KMS-11 (cell line): Measurements from ENCODE around the gene BZW1.

ENCODE experiments used
- H2AFZ ChIP-seq: fragments of 200-600 bp; sonication (generic); 2 replicates; pipeline ENCODE4 v1.6.1; 2016; ENCODE audit warnings: antibody characterized with exemption, mixed run types, low read depth
- H3K27ac ChIP-seq: fragments of 200-600 bp; sonication (generic); 2 replicates; pipeline ENCODE4 v1.6.1; 2016; ENCODE audit warnings: mild to moderate bottlenecking, mixed run types
- H3K27me3 ChIP-seq: fragments of 200-600 bp; sonication (generic); 2 replicates; pipeline ENCODE4 v1.6.1; 2017; ENCODE audit warnings: mild to moderate bottlenecking, low read depth, mixed run types, moderate library complexity; ENCODE audit not compliant: insufficient read depth
- H3K36me3 ChIP-seq: fragments of 200-600 bp; sonication (generic); 2 replicates; pipeline ENCODE4 v1.6.1; 2017; ENCODE audit warnings: mild to moderate bottlenecking, mixed run types; ENCODE audit not compliant: insufficient read depth
- H3K4me1 ChIP-seq: fragments of 200-600 bp; sonication (generic); 2 replicates; pipeline ENCODE4 v1.6.1; 2016; ENCODE audit warnings: mild to moderate bottlenecking, low read depth, mixed run types; ENCODE audit not compliant: poor library complexity, severe bottlenecking
- H3K4me2 ChIP-seq: fragments of 200-600 bp; sonication (generic); 2 replicates; pipeline ENCODE4 v1.7.0; 2016; ENCODE audit warnings: mild to moderate bottlenecking, mixed run types
- H3K4me3 ChIP-seq: fragments of 200-600 bp; sonication (generic); IDR thresholded peaks from 2 replicates; pipeline ENCODE4 v1.6.1; 2017; ENCODE audit warnings: low read depth, low read length, mixed read lengths; ENCODE audit not compliant: insufficient read depth
- H3K79me2 ChIP-seq: fragments of 200-600 bp; sonication (generic); 2 replicates; pipeline ENCODE4 v1.6.1; 2016; ENCODE audit warnings: low read depth, mixed run types; ENCODE audit not compliant: insufficient read depth
- H3K9ac ChIP-seq: fragments of 200-600 bp; sonication (generic); 2 replicates; pipeline ENCODE4 v1.6.1; 2016; ENCODE audit warnings: mild to moderate bottlenecking, mixed run types
- H4K20me1 ChIP-seq: fragments of 200-600 bp; sonication (generic); 2 replicates; pipeline ENCODE4 v1.6.1; 2016; ENCODE audit warnings: mild to moderate bottlenecking, mixed run types; ENCODE audit not compliant: insufficient read depth
- TF ChIP-seq, protein P1 (sequence below): fragments of 200-600 bp; sonication (generic); conservative IDR thresholded peaks from 2 replicates; pipeline ENCODE4 v1.6.1; 2017; ENCODE audit warnings: low read depth, mild to moderate bottlenecking, antibody characterized with exemption, low read length, moderate library complexity, mixed read lengths

The BZW1 gene

GRCh38 chr2:200845194-200845593 is 33.5 kb downstream of the BZW1 start:
- H3K4me3 ChIP-seq: no peak overlapping the region
- H3K4me2 ChIP-seq: no peak overlapping the region
- H3K9ac ChIP-seq: no peak overlapping the region
- no peak overlapping the region for H3K27ac ChIP-seq
- no peak overlapping the region for H2AFZ ChIP-seq
- no peaks in the 10 kb centered on the region for H3K4me1 ChIP-seq
- no peaks in the 10 kb centered on the region for H3K79me2 ChIP-seq
- TF ChIP-seq, protein P1, sequence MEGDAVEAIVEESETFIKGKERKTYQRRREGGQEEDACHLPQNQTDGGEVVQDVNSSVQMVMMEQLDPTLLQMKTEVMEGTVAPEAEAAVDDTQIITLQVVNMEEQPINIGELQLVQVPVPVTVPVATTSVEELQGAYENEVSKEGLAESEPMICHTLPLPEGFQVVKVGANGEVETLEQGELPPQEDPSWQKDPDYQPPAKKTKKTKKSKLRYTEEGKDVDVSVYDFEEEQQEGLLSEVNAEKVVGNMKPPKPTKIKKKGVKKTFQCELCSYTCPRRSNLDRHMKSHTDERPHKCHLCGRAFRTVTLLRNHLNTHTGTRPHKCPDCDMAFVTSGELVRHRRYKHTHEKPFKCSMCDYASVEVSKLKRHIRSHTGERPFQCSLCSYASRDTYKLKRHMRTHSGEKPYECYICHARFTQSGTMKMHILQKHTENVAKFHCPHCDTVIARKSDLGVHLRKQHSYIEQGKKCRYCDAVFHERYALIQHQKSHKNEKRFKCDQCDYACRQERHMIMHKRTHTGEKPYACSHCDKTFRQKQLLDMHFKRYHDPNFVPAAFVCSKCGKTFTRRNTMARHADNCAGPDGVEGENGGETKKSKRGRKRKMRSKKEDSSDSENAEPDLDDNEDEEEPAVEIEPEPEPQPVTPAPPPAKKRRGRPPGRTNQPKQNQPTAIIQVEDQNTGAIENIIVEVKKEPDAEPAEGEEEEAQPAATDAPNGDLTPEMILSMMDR: no peak
- H4K20me1 ChIP-seq: no peaks in the 10 kb centered on the region
- no peaks in the 10 kb centered on the region for H3K36me3 ChIP-seq
- no peaks in the 10 kb centered on the region for H3K27me3 ChIP-seq

GRCh38 chr2:200845669-200846325 is 34.1 kb downstream of the BZW1 start:
- Histone ChIP-seq H3K36me3 (no peaks in the 10 kb centered on the region), H3K4me1 (no peaks in the 10 kb centered on the region), H3K4me2 (no peak overlapping the region), H3K27me3 (no peaks in the 10 kb centered on the region), H2AFZ (no peak overlapping the region), H3K27ac (no peak overlapping the region), H3K9ac (no peak overlapping the region), H3K4me3 (no peak overlapping the region), H4K20me1 (no peaks in the 10 kb centered on the region), H3K79me2 (no peaks in the 10 kb centered on the region)
- TF ChIP-seq, protein P1: no peak

- H3K79me2 ChIP-seq: no peaks in the 10 kb centered on the region
- H4K20me1 ChIP-seq: no peaks in the 10 kb centered on the region
- TF ChIP-seq, protein P1: no peak
- H3K4me1 ChIP-seq: no peaks in the 10 kb centered on the region
- H3K9ac ChIP-seq: no peak overlapping the region
- H2AFZ ChIP-seq: no peak overlapping the region
- no peak overlapping the region for H3K27ac ChIP-seq
- H3K4me3 ChIP-seq: no peak overlapping the region
- no peaks in the 10 kb centered on the region for H3K27me3 ChIP-seq
- no peak overlapping the region for H3K4me2 ChIP-seq
- no peaks in the 10 kb centered on the region for H3K36me3 ChIP-seq
These were observed 35.6 kb downstream of the BZW1 start for GRCh38 chr2:200847269-200847668.

- no peaks in the 10 kb centered on the region for H3K79me2 ChIP-seq
- no peaks in the 10 kb centered on the region for H4K20me1 ChIP-seq
- no peak overlapping the region for H2AFZ ChIP-seq
- no peaks in the 10 kb centered on the region for H3K36me3 ChIP-seq
- H3K4me2 ChIP-seq: no peak overlapping the region
- no peaks in the 10 kb centered on the region for H3K27me3 ChIP-seq
- no peak overlapping the region for H3K27ac ChIP-seq
- H3K4me1 ChIP-seq: no peaks in the 10 kb centered on the region
- H3K9ac ChIP-seq: no peak overlapping the region
- H3K4me3 ChIP-seq: no peak overlapping the region
- TF ChIP-seq, protein P1: no peak
These were observed 36.2 kb downstream of the BZW1 start for GRCh38 chr2:200847939-200848338.
